IPS DF 6.9 (cell line): ENCODE measurements around the gene HIVEP1.

Source experiments
- DNase-seq: peaks from one replicate; pipeline ENCODE4 v3.0.0-alpha.2; 2013; ENCODE audit warnings: low read depth, low spot score
- H3K27ac ChIP-seq: one replicate; pipeline ENCODE4 v1.5.1; 2013; ENCODE audit warnings: low read length, control low read depth
- H3K27me3 ChIP-seq: 2 replicates; pipeline ENCODE4 v1.6.1; 2013; ENCODE audit warnings: mild to moderate bottlenecking, low read length; ENCODE audit not compliant: control insufficient read depth, insufficient read depth
- H3K36me3 ChIP-seq: 2 replicates; pipeline ENCODE4 v1.6.1; 2013; ENCODE audit warnings: low read length; ENCODE audit not compliant: control insufficient read depth, insufficient read depth
- H3K4me1 ChIP-seq: 2 replicates; pipeline ENCODE4 v1.6.1; 2013; ENCODE audit warnings: low read length; ENCODE audit not compliant: control insufficient read depth, insufficient read depth
- H3K4me3 ChIP-seq: 2 replicates; pipeline ENCODE4 v1.5.1; 2013; ENCODE audit warnings: mild to moderate bottlenecking, low read length
- H3K9me3 ChIP-seq: 2 replicates; pipeline ENCODE4 v1.6.1; 2013; ENCODE audit warnings: low read length, inconsistent platforms; ENCODE audit not compliant: control insufficient read depth, insufficient read depth
- WGBS: extraction: QIAGEN DNeasy Blood & Tissue Kit; methylation state at CpG from one replicate; pipeline ENCODE4 v1.1.7; 2013; ENCODE audit warnings: mixed read lengths, missing lambda C conversion rate; ENCODE audit not compliant: insufficient read length, insufficient coverage; 5-methylcytosine and 5-hydroxymethylcytosine counted together

Gene HIVEP1

DNA sequence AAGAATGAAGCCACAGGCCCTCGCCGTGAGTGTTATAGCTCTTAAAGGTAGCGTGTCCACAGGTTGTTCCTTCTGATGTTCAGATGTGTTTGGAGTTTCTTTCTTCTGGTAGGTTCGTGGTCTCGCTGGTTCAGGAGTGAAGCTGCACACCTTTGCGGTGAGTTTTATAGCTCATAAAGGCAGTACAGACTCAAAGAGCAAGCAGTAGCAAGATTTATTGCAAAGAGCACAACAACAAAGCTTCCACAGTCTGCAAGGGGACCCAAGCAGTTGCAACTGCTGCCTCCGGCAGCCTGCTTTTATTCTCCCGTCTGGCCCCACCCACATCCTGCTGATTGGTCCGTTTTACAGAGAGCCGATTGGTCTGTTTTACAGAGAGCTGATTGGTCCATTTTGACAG is 5.2 kb downstream of the HIVEP1 start:
- Histone ChIP-seq H3K36me3 (peaks cover 12% of the 10 kb centered on the region), H3K27me3 (no peaks in the 10 kb centered on the region), H3K27ac (no peak overlapping the region), H3K9me3 (no peaks in the 10 kb centered on the region), H3K4me1 (no peaks in the 10 kb centered on the region), H3K4me3 (no peak overlapping the region)
- no CpG with 5 or more reads among the region's 10 CpGs for WGBS
- no peak for DNase-seq

DNA sequence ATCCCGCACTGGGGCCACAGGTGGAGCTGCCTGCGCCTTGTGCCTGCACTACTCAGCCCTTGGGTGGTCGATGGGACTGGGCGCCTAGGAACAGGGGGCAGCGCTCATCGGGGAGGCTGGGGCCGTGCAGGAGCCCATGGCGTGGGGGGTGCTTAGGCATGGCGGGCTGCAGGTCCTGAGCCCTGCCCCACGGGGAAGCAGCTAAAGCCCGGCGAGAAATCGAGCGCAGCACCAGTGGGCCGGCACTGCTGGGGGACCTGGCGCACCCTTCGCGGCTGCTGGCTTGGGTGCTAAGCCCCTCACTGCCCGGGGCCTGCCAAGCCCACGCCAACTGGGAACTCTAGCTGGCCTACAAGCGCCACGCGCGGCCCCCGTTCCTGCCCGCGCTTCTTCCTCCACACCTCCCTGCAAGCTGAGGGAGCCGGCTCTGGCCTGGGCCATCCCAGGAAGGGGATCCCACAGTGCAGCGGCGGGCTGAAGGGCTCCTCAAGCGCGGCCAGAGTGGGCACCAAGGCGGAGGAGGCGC is 5.8 kb downstream of the HIVEP1 start:
- no CpG with 5 or more reads among the region's 34 CpGs for WGBS
- Histone ChIP-seq H3K27me3 (no peaks in the 10 kb centered on the region), H3K9me3 (no peaks in the 10 kb centered on the region), H3K4me1 (no peaks in the 10 kb centered on the region), H3K27ac (no peak overlapping the region), H3K36me3 (peaks cover 12% of the 10 kb centered on the region), H3K4me3 (no peak overlapping the region)
- DNase-seq, result no peak

DNA sequence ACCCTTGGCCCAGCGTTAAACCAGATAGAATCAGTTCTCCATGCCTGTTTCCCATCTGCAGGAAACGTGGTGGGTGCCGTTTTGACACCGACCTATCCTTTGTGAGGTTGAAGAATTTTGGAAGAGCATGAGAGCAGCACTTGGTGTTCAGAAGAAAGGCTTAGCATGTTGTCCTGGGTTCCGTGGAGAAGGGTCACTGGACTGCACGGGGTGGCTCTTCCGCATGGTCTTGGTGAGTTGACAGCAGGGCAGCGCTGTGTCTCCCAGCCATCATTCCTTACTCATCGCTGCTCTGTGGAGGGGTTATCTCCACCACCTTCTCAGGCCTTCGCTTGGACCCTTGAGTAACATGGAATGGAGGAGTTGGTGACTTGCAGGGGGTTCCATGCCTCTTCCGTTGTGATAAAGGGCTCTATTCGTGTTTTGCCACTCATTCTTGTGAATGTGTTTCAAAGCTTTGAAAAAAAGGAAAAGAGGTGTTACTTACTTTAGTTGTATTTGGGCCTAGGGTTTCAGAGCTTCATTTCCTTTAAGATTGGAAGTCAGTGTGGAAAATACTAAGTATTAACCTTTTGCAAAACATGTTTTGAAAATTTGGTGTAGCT is 8.2 kb downstream of the HIVEP1 start:
- WGBS, result no CpG with 5 or more reads among the region's 12 CpGs
- H3K4me3 ChIP-seq, result no peak overlapping the region
- H3K36me3 ChIP-seq, result peaks cover 12% of the 10 kb centered on the region
- no peak for DNase-seq
- H3K27me3 ChIP-seq, result no peaks in the 10 kb centered on the region
- H3K4me1 ChIP-seq, result no peaks in the 10 kb centered on the region
- H3K9me3 ChIP-seq, result no peaks in the 10 kb centered on the region
- no peak overlapping the region for H3K27ac ChIP-seq

DNA sequence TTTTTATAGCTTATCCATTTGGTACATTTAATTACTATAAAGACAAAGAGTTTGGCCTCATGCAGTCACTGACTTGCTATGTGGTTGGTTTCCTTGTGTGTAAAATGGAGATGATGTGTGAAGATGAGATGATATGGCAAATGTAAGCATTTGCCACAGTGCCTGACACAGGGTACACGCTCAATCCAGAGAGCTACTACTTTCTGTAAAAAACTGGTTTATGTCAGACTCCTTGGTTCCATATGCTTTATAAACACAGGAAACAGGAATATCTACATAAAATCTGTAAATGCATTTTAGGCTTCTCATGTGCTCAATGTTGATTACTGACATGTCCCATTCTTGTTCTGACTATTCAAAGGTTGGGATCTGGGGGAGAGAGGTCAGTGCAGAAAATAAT is 10.4 kb downstream of the HIVEP1 start:
- no peak overlapping the region for H3K4me3 ChIP-seq
- H3K36me3 ChIP-seq, result peaks cover 4% of the 10 kb centered on the region; the same call in 1 of the 2 replicates
- no CpG with 5 or more reads among the region's 1 CpG for WGBS
- H3K27ac ChIP-seq, result no peak overlapping the region
- no peak for DNase-seq
- no peaks in the 10 kb centered on the region for H3K4me1 ChIP-seq
- no peaks in the 10 kb centered on the region for H3K27me3 ChIP-seq
- H3K9me3 ChIP-seq, result no peaks in the 10 kb centered on the region

DNA sequence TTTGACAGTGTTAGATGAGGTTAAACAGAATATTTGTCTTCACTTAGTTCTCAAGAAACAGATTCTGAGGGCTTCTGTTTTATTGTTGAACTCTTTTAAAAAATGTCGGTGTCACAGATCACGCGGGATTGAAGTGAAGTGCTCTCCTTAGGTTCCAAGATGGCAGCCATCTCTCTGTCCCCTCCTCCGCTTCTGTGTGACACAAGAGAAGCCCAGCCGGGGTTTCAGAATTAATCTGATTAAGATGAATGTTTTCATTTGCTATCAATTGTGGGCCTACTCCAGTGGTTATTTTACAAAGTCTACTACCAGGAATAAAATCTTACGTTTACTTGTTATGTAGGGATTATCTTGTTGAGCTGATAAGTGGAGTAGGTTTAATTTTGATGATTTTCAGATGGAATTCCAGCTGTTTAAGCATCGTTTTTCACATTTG is 10.9 kb downstream of the HIVEP1 start:
- Histone ChIP-seq H3K9me3 (no peaks in the 10 kb centered on the region), H3K36me3 (peaks cover 4% of the 10 kb centered on the region; the same call in 1 of the 2 replicates), H3K27me3 (no peaks in the 10 kb centered on the region), H3K27ac (no peak overlapping the region), H3K4me1 (no peaks in the 10 kb centered on the region), H3K4me3 (no peak overlapping the region)
- 100% methylated on average over 1 of the region's 7 CpGs for WGBS
- DNase-seq, result no peak

DNA sequence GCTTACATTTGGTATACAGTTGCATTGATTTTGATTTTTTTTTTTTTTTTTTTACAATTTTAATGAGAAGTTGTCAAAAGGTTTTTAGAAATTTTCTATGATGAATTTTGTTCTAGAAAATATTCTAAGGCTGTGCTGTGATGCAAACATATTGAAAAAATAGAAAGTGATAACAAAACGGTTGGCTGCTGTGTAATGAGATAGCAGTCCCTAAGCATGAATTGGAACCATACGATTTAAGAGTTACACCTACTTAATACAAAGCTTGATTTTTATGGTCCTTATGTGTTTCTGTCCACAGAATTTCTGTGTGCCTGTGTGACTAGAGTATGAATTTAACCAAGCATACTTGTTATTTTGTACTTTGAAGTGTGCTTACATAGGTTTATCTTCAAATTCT is 12.1 kb downstream of the HIVEP1 start:
- no CpG with 5 or more reads among the region's 2 CpGs for WGBS
- Histone ChIP-seq H3K9me3 (no peaks in the 10 kb centered on the region), H3K27me3 (no peaks in the 10 kb centered on the region), H3K36me3 (0 out of 2 replicates have a peak, but pooled peaks cover 4% of the 10 kb centered on the region), H3K4me3 (no peak overlapping the region), H3K27ac (no peak overlapping the region), H3K4me1 (no peaks in the 10 kb centered on the region)
- no peak for DNase-seq

DNA sequence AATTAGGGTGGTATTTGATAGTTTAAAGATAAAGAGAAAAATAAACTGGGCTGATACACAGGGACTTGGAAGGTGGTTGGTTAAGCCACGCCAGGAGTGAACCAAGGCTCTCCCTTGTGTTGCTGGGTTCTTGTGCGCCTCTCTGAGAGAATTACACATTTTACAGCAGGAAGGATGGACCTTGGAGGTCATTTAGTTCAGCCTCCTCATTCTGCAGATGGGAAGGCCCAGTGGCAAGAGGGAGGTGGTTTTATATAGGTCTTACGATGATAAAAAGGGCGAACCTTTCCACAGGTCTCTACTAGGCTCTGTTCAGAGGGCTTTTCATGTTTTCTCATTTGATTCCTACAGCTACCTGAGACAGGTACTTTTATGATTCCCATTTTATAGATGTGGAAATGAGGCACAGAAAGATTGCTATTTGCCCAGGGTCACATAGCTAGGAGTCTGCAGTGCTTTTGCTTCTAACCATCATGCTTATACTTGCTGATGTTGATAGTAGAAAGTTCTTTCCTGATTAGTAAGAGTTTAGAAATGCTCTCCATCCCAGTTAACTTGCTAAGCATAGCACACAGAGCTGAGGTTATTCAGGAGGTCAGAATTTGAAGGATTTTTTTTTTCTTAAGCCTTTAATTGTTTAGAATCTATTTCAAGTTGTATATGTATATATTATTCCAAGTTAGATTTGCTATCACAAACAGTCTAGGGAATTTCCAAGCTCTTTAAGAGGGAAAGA is 12.8 kb downstream of the HIVEP1 start:
- Histone ChIP-seq H3K36me3 (0 out of 2 replicates have a peak, but pooled peaks cover 4% of the 10 kb centered on the region), H3K4me3 (no peak overlapping the region), H3K27ac (no peak overlapping the region), H3K9me3 (no peaks in the 10 kb centered on the region), H3K4me1 (no peaks in the 10 kb centered on the region), H3K27me3 (no peaks in the 10 kb centered on the region)
- no CpG with 5 or more reads among the region's 4 CpGs for WGBS
- DNase-seq, result no peak

DNA sequence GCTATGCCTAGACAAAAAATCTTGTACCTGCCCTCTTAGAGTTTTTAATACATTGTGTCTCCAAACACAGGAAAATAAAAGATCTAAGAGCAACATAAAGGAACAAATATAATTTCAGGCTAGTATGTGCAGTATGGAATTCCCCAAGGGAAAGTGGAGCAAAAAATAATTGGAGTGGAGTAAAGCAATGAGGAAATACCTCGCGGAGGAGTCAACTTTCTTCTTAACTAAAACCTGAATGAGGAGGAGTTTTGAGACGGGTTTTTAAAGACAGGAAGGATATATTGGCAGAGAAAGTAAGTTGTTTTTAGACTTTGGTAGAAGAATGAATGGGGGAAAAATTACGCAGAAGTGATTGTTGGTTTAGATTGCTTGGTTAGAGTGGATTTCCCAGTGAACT is 14.0 kb downstream of the HIVEP1 start:
- no peak overlapping the region for H3K27ac ChIP-seq
- H3K36me3 ChIP-seq, result no peaks in the 10 kb centered on the region
- H3K4me3 ChIP-seq, result no peak overlapping the region
- no peaks in the 10 kb centered on the region for H3K27me3 ChIP-seq
- no peaks in the 10 kb centered on the region for H3K9me3 ChIP-seq
- no peaks in the 10 kb centered on the region for H3K4me1 ChIP-seq
- WGBS, result 100% methylated on average over 1 of the region's 4 CpGs
- DNase-seq, result no peak

DNA sequence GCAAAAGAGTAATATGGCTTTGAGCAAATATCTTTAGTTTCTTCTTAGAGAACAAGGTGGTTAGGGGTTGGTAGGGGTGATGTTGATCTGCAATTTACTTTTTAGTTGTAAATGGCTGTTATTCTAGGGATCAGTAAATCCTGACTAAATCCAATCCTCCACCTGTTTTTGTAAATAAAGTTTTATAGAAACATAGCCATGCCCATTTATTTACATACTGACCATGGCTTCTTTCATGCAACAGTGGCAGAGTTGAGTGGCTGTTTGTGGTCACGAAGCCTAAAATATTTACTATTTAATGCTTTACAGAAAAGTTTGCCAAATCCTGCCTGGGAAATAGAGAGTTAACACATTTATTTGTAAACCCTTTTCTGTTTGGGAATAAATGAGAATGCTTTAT is 14.7 kb downstream of the HIVEP1 start:
- H3K27ac ChIP-seq, result no peak overlapping the region
- no peak for DNase-seq
- WGBS, result no CpG with 5 or more reads among the region's 1 CpG
- no peak overlapping the region for H3K4me3 ChIP-seq
- no peaks in the 10 kb centered on the region for H3K9me3 ChIP-seq
- no peaks in the 10 kb centered on the region for H3K4me1 ChIP-seq
- no peaks in the 10 kb centered on the region for H3K27me3 ChIP-seq
- H3K36me3 ChIP-seq, result no peaks in the 10 kb centered on the region

DNA sequence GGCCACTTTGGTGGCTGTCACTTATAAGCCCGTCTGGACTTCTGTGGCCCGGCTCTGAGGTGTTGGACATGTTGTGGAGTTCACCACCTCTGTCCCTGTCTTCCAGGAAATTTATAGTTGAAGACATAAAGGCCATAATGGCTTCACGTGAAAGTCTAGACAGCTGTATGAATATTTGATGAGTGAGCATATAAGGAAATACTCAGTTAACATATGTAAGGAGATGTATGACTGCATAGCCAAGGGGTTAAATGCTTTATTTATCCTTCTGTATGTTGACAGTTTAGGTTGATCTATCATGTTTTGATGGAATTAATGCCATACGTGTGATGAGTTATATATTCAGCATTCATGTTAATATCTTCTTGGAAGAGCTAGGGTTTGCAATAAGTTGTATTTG is 16.1 kb downstream of the HIVEP1 start:
- H3K4me1 ChIP-seq, result no peaks in the 10 kb centered on the region
- H3K27ac ChIP-seq, result no peak overlapping the region
- no peaks in the 10 kb centered on the region for H3K36me3 ChIP-seq
- DNase-seq, result no peak
- no CpG with 5 or more reads among the region's 4 CpGs for WGBS
- no peaks in the 10 kb centered on the region for H3K9me3 ChIP-seq
- no peak overlapping the region for H3K4me3 ChIP-seq
- H3K27me3 ChIP-seq, result no peaks in the 10 kb centered on the region
